Motor neuron (in vitro differentiated cells): ENCODE measurements around the gene TALDO1. TPM values are rescaled to one million over a fixed set of nuclear protein-coding genes. Genes with fewer than 3 reads are reported as not detected.

ENCODE experiments used
- ATAC-seq, 8 experiments: fragments of 200-7000 bp; cut with Tn5 transposase; replicated peaks in 6 of 8; 2 replicates each; pipeline ENCODE4 v1.8.0; 2021; ENCODE audit warnings: mild to moderate bottlenecking in 8 of 8, moderate library complexity in 8 of 8
- H3K27ac ChIP-seq, 2 donors: fragments of 250-450 bp; sonication (Bioruptor Pico); 2 replicates each; pipeline ENCODE4 v1.9.0; 2021; ENCODE audit warnings: antibody characterized with exemption in 2 of 2, mild to moderate bottlenecking in 2 of 2, moderate library complexity in 1 of 2
- H3K4me1 ChIP-seq, 2 donors: fragments of 250-450 bp; sonication (Bioruptor Pico); replicated peaks in 1 of 2; 2 replicates each; pipeline ENCODE4 v1.6.1; 2021; ENCODE audit warnings: antibody characterized with exemption in 2 of 2, mild to moderate bottlenecking in 2 of 2, moderate library complexity in 1 of 2
- H3K4me3 ChIP-seq, 5 donors: fragments of 250-450 bp; sonication (Bioruptor Pico); 2 replicates each; pipeline ENCODE4 v1.9.0; 2021; ENCODE audit warnings: antibody characterized with exemption in 5 of 5, mild to moderate bottlenecking in 5 of 5, moderate library complexity in 4 of 5
- WGBS, 10 experiments: fragments of 450-650 bp; shearing (Covaris generic); methylation state at CpG; one replicate each; pipeline ENCODE4 v1.0.0; 2022; 5-methylcytosine and 5-hydroxymethylcytosine counted together
- in situ Hi-C, 9 experiments: fragments of 400-800 bp; cut with MboI; loops; one replicate each; pipeline ENCODE4 v1.15.0; 2021; ENCODE audit warnings: low sequenced_read_pairs in 9 of 9, low pct_unique_long_range_greater_than_20kb in 2 of 9; ENCODE audit not compliant: unreplicated experiment in 9 of 9
- total RNA-seq, 8 experiments: library from RNA; unstranded; fragments of 300-600 nt; gene quantifications; 2 replicates each; pipeline versions ENCODE4 v1.2.3 to v1.2.4, GENCODE V29; 2022

The TALDO1 gene
- total RNA-seq, 8 experiments from 2014 or later, result 62.3 to 304 (median 94.6) TPM

DNA sequence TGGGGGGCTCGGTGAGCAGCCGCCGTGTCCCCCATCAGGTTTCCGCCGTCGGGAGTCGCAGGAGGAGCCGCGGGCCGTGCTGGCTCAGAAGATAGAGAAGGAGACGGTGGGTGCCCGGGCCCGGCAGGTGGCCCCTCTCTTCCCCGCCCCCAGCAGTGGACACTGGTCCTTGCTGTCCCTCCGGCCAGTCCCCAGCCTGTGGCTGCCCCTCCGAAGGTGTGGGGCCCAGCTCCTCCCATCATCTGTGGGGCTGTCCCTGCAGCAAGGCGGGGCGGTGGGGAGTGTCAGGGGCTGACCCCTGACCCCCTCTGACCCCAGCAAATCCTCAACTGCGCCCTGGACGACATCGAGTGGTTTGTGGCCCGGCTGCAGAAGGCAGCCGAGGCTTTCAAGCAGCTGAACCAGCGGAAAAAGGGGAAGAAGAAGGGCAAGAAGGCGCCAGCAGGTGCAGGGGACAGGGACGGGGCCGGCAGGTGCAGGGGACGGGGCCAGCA lies 26.0 kb upstream of the TALDO1 start:
- in situ Hi-C loops, result no loop called here
- WGBS, 10 experiments, result 100% methylated on average over 1 of the region's 28 CpGs; no CpG with 5 or more reads in 9 of the 10 experiments
- Histone ChIP-seq H3K27ac (no peak overlapping the region), H3K4me1 (peaks cover 22 to 27% of the 10 kb centered on the region in 2 donors), H3K4me3 (peak overlapping the region in 1 of 5 donors; percentile 14)
- ATAC-seq, result no peak

DNA sequence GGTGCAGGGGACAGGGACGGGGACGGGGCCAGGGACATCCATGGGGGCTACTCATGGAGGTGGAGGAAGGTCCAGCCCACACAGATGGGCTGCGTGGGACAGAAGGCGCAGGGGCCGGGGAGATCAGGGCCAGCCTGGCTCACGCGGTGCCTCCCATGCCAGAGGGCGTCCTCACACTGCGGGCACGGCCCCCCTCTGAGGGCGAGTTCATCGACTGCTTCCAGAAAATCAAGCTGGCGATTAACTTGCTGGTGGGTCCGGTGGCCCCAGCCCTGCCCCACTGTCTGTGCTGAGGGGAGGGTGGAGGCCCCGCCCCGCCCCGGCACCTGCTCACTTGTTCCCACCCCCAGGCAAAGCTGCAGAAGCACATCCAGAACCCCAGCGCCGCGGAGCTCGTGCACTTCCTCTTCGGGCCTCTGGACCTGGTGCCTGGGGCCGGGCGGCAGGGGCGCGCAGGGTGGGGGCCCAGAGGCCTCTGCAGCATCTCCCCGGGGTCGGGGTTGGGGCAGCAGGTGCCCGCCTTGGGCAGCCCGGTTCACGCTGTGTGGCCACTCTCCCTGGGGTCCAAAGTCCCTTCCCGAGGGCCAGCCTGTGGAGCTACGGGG lies 25.4 kb upstream of the TALDO1 start:
- Histone ChIP-seq H3K4me1 (peaks cover 22 to 33% of the 10 kb centered on the region in 2 donors), H3K27ac (no peak overlapping the region), H3K4me3 (no peak overlapping the region)
- peak in 2 of 8 experiments; percentile 13 to 17 for ATAC-seq
- WGBS, 10 experiments, result 20% methylated on average over 2 of the region's 33 CpGs; no CpG with 5 or more reads in 9 of the 10 experiments
- in situ Hi-C loops, result no loop called here

- H3K4me1 ChIP-seq, result peaks cover 22 to 33% of the 10 kb centered on the region in 2 donors
- WGBS, 10 experiments, result 36% methylated on average over 6 of the region's 20 CpGs; no CpG with 5 or more reads in 9 of the 10 experiments
- no peak overlapping the region for H3K4me3 ChIP-seq
- H3K27ac ChIP-seq, result no peak overlapping the region
- in situ Hi-C loops, result no loop called here
- ATAC-seq, result no peak
Observed at GRCh38 chr11:722346-722811, 24.9 kb upstream of the TALDO1 start.

DNA sequence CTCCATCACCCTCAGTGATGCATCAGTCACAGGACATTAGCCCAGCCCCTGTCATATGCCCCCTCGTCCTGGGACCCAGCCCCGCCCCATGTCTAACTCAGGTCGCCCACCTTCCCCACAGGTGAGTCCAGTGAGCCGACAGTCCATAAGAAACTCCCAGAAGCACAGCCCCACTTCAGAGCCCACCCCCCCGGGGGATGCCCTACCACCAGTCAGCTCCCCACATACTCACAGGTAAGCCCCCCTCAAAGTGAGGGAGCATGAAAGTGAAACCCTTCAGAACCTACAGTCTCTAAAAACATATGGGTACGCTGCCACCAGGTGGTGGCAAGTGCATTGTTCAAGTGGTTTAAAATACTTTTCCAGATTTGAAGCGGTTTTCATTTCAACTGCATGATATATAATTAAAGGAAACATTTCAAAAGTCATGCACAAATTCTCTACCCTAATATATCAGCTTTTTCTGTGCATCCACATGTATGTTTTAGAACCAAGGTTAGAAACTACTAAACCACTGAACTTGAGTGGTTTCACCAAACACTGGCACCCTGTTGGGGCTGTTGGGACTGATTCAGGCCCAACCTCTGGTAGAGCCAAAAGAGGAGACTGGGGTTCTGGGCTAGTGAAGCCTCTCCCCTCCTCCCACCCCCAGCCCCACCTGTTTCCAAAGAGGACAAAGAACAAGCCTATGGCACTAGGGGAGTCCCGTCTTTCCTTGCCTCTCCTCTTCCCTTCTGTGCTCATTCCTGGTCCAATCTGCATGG lies 24.0 kb upstream of the TALDO1 start:
- ATAC-seq, result peak in 1 of 8 experiments; percentile 11
- H3K27ac ChIP-seq, result no peak overlapping the region
- peaks cover 22 to 36% of the 10 kb centered on the region in 2 donors for H3K4me1 ChIP-seq
- WGBS, 10 experiments, result 0 to 67% (median 7%) methylated on average over 1 to 2 of the region's 8 CpGs; no CpG with 5 or more reads in 4 of the 10 experiments
- no peak overlapping the region for H3K4me3 ChIP-seq
- in situ Hi-C loops, result no loop called here

GRCh38 chr11:724049-724777 lies 23.1 kb upstream of the TALDO1 start:
- WGBS, 10 experiments, result 10 to 30% methylated on average over 2 of the region's 19 CpGs; no CpG with 5 or more reads in 8 of the 10 experiments
- Histone ChIP-seq H3K4me1 (peaks cover 22 to 36% of the 10 kb centered on the region in 2 donors), H3K27ac (no peak overlapping the region), H3K4me3 (no peak overlapping the region)
- in situ Hi-C loops, result no loop called here
- no peak for ATAC-seq

- in situ Hi-C loops, result no loop called here
- no peak overlapping the region for H3K4me3 ChIP-seq
- peaks cover 22 to 36% of the 10 kb centered on the region in 2 donors for H3K4me1 ChIP-seq
- ATAC-seq, result no peak
- 10 to 96% (median 47%) methylated on average over 2 to 4 of the region's 18 CpGs; no CpG with 5 or more reads in 7 of the 10 experiments for WGBS, 10 experiments
- H3K27ac ChIP-seq, result no peak overlapping the region
Observed at GRCh38 chr11:724778-725386, 22.4 kb upstream of the TALDO1 start.

DNA sequence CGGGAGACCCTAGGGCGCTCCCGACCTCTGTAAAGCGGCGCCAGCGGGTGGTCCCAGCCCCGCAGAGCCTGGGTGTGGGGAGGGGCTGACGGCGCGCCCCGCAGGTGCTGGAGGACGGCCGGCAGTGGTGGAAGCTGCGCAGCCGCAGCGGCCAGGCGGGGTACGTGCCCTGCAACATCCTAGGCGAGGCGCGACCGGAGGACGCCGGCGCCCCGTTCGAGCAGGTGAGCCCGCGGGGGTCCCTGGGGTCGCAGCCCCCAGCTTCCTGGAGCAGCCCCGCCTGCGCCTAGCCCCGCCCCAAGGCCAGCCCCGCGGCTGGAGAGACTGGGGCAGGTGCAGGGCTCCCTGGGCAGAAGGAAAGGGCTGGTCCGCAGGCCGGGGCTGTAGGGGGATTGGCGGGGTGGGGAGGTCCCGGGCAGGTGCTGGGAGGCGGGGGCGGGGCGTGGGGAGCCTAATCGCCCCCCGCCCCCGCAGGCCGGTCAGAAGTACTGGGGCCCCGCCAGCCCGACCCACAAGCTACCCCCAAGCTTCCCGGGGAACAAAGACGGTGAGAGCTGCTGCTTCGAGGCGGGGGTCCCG lies 21.6 kb upstream of the TALDO1 start:
- in situ Hi-C loops, result no loop called here
- WGBS, 10 experiments, result no CpG with 5 or more reads among the region's 53 CpGs

DNA sequence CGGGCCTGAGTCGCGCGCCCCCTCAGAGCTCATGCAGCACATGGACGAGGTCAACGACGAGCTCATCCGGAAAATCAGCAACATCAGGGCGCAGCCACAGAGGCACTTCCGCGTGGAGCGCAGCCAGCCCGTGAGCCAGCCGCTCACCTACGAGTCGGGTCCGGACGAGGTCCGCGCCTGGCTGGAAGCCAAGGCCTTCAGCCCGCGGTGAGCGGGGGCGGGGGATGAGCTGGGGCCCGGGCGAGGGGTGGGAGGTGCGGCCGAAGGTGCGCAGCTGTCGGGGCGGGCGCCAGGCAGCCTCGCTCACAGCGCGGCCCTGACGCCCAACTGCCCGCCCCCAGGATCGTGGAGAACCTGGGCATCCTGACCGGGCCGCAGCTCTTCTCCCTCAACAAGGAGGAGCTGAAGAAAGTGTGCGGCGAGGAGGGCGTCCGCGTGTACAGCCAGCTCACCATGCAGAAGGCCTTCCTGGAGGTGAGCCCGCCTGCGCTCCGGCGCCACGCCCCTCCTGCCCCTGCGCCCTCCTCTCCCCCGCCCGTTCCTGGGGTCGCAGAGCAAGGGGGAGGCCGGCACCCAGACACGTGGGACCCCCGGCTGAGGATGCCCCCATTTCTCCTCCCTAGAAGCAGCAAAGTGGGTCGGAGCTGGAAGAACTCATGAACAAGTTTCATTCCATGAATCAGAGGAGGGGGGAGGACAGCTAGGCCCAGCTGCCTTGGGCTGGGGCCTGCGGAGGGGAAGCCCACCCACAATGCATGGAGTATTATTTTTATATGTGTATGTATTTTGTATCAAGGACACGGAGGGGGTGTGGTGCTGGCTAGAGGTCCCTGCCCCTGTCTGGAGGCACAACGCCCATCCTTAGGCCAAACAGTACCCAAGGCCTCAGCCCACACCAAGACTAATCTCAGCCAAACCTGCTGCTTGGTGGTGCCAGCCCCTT lies 20.7 kb upstream of the TALDO1 start:
- in situ Hi-C loops, result no loop called here
- WGBS, 10 experiments, result 23% methylated on average over 4 of the region's 61 CpGs; no CpG with 5 or more reads in 9 of the 10 experiments
- Histone ChIP-seq H3K4me3 (peak overlapping the region; percentile 2 to 23 (median 19)), H3K27ac (peak overlapping the region in 1 of 2 donors; percentile 3), H3K4me1 (peaks cover 15 to 27% of the 10 kb centered on the region in 2 donors)
- ATAC-seq, result peak; percentile 20 to 63 (median 43)

More for the DNA sequence above, 21.6 kb upstream of the TALDO1 start:
- peaks cover 22 to 33% of the 10 kb centered on the region in 2 donors for H3K4me1 ChIP-seq
- ATAC-seq, result peak in 3 of 8 experiments; percentile 6 to 9 (median 6)
- H3K27ac ChIP-seq, result no peak overlapping the region
- H3K4me3 ChIP-seq, result peak overlapping the region in 4 of 5 donors; percentile 13 to 23 (median 20)

DNA sequence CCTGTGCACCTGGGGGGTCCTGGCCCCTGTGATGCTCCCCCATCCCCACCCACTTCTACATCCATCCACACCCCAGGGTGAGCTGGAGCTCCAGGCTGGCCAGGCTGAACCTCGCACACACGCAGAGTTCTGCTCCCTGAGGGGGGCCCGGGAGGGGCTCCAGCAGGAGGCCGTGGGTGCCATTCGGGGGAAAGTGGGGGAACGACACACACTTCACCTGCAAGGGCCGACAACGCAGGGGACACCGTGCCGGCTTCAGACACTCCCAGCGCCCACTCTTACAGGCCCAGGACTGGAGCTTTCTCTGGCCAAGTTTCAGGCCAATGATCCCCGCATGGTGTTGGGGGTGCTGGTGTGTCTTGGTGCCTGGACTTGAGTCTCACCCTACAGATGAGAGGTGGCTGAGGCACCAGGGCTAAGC lies 20.0 kb upstream of the TALDO1 start:
- no peak overlapping the region for H3K27ac ChIP-seq
- peaks cover 9 to 20% of the 10 kb centered on the region in 2 donors for H3K4me1 ChIP-seq
- in situ Hi-C loops, result no loop called here
- no peak overlapping the region for H3K4me3 ChIP-seq
- 100% methylated on average over 1 of the region's 12 CpGs; no CpG with 5 or more reads in 9 of the 10 experiments for WGBS, 10 experiments
- ATAC-seq, result peak in 2 of 8 experiments; percentile 1 to 2

GRCh38 chr11:727859-728748 lies 19.2 kb upstream of the TALDO1 start:
- no peak overlapping the region for H3K4me3 ChIP-seq
- ATAC-seq, result peak; percentile 72 to 87 (median 76)
- H3K27ac ChIP-seq, result no peak overlapping the region
- 13 to 58% methylated on average over 3 to 7 of the region's 31 CpGs; no CpG with 5 or more reads in 8 of the 10 experiments for WGBS, 10 experiments
- in situ Hi-C loops, result no loop called here
- H3K4me1 ChIP-seq, result peaks cover 9 to 20% of the 10 kb centered on the region in 2 donors
